Liver (tissue), 9 donors: ENCODE measurements around the gene WDR76. TPM values are rescaled to one million over a fixed set of nuclear protein-coding genes. Genes with fewer than 3 reads are reported as not detected.
A peak's percentile ranks its signal among the peaks of the same experiment; 100 is the strongest.
"Not testable (repeated sequence)": the region's sequence is repeated elsewhere in the genome, so short reads cannot be mapped to it uniquely, and the experiment has no call there.

Experiments used
- DNase-seq: peaks from one replicate; pipeline ENCODE4 v3.0.0-alpha.2; 2017; ENCODE audit warnings: low spot score
- H3K27ac ChIP-seq, 2 donors: one replicate each; pipeline ENCODE4 v1.7.0; 2013; ENCODE audit warnings: inconsistent platforms in 2 of 2, low read length in 2 of 2, control low read depth in 1 of 2, low read depth in 1 of 2, mild to moderate bottlenecking in 1 of 2
- H3K27me3 ChIP-seq, 4 donors: one replicate each; pipeline versions ENCODE4 v1.6.1 to v1.7.0; 2013; ENCODE audit warnings: low read length in 3 of 4, inconsistent platforms in 1 of 4, mild to moderate bottlenecking in 1 of 4, moderate library complexity in 1 of 4; ENCODE audit not compliant: control insufficient read depth in 4 of 4, insufficient read depth in 4 of 4
- H3K36me3 ChIP-seq, 4 donors: one replicate each; pipeline versions ENCODE4 v1.6.1 to v1.7.0; 2013; ENCODE audit warnings: low read length in 3 of 4, mild to moderate bottlenecking in 3 of 4, low read depth in 1 of 4, moderate library complexity in 1 of 4; ENCODE audit not compliant: control insufficient read depth in 4 of 4, insufficient read depth in 3 of 4
- H3K4me1 ChIP-seq, 4 donors: one replicate each; pipeline versions ENCODE4 v1.6.1 to v1.7.0; 2013; ENCODE audit warnings: low read length in 3 of 4, mild to moderate bottlenecking in 3 of 4, moderate library complexity in 1 of 4; ENCODE audit not compliant: control insufficient read depth in 4 of 4, insufficient read depth in 4 of 4
- H3K4me3 ChIP-seq, 3 donors: one replicate each; pipeline versions ENCODE4 v1.6.1 to v1.7.0; 2013; ENCODE audit warnings: low read length in 3 of 3, control low read depth in 1 of 3, low read depth in 1 of 3, mild to moderate bottlenecking in 1 of 3
- H3K9ac ChIP-seq, 2 donors: one replicate each; pipeline ENCODE4 v1.7.0; 2013; ENCODE audit warnings: low read length in 2 of 2, mild to moderate bottlenecking in 2 of 2, moderate library complexity in 2 of 2, control low read depth in 1 of 2, low read depth in 1 of 2
- H3K9me3 ChIP-seq, 4 donors: one replicate each; pipeline versions ENCODE4 v1.6.1 to v1.7.0; 2013; ENCODE audit warnings: low read length in 3 of 4; ENCODE audit not compliant: control insufficient read depth in 4 of 4
- EGR1 ChIP-seq, 2 donors: IDR thresholded peaks; 2 replicates each; pipeline ENCODE4 v1.6.1; 2016 to 2018; ENCODE audit warnings: antibody characterized with exemption in 2 of 2, low read depth in 2 of 2
- FOXA1 ChIP-seq: IDR thresholded peaks from 2 replicates; pipeline ENCODE4 v1.6.1; 2016; ENCODE audit warnings: antibody characterized with exemption
- FOXA2 ChIP-seq: IDR thresholded peaks from 2 replicates; pipeline ENCODE4 v1.6.1; 2016; ENCODE audit warnings: antibody characterized with exemption
- GABPA ChIP-seq, 2 donors: IDR thresholded peaks in 1 of 2; conservative IDR thresholded peaks in 1 of 2; 2 replicates each; pipeline ENCODE4 v1.6.1; 2016; ENCODE audit warnings: antibody characterized with exemption in 2 of 2, mild to moderate bottlenecking in 1 of 2, moderate library complexity in 1 of 2
- HNF4G ChIP-seq: IDR thresholded peaks from 2 replicates; pipeline ENCODE4 v1.6.1; 2016; ENCODE audit warnings: antibody characterized with exemption
- JUND ChIP-seq, 2 donors: IDR thresholded peaks; 2 replicates each; pipeline ENCODE4 v1.6.1; 2016; ENCODE audit warnings: antibody characterized with exemption in 2 of 2
- NR2F2 ChIP-seq: IDR thresholded peaks from 2 replicates; pipeline ENCODE4 v1.6.1; 2016; ENCODE audit warnings: antibody characterized with exemption
- RXRA ChIP-seq, 2 donors: IDR thresholded peaks; 2 replicates each; pipeline ENCODE4 v1.6.1; 2017 to 2018; ENCODE audit warnings: antibody characterized with exemption in 2 of 2, mild to moderate bottlenecking in 1 of 2
- SP1 ChIP-seq: IDR thresholded peaks from 2 replicates; pipeline ENCODE4 v1.6.1; 2018; ENCODE audit warnings: antibody characterized with exemption, mild to moderate bottlenecking
- TAF1 ChIP-seq: conservative IDR thresholded peaks from 2 replicates; pipeline ENCODE4 v1.6.1; 2016; ENCODE audit warnings: antibody characterized with exemption, mild to moderate bottlenecking
- YY1 ChIP-seq: IDR thresholded peaks from 2 replicates; pipeline ENCODE4 v1.6.1; 2016; ENCODE audit warnings: antibody characterized with exemption, mild to moderate bottlenecking
- WGBS: extraction: QIAGEN DNeasy Blood & Tissue Kit; methylation state at CpG from one replicate; pipeline ENCODE4 v1.1.7; 2013; 5-methylcytosine and 5-hydroxymethylcytosine counted together
- polyA plus RNA-seq, 2 donors: library from polyadenylated mRNA; stranded (reverse) in 1 of 2; unstranded in 1 of 2; fragments of 200-250 nt in 1 of 2; fragments of >200 nt in 1 of 2; fragmentation: Nextera tagmentation in 1 of 2; extraction: Ambion mirVana in 1 of 2; gene quantifications; one replicate each; pipeline versions ENCODE4 v1.2.1 to v1.2.3, GENCODE V29; 2013 to 2015
- total RNA-seq, 2 donors: library from RNA; depleted of rRNA; stranded (reverse); fragments of >200 nt; gene quantifications; one replicate each; pipeline ENCODE4 v1.2.3, GENCODE V29; 2014
- TF ChIP-seq, protein P1 (sequence below): IDR thresholded peaks from 2 replicates; pipeline ENCODE4 v1.6.1; 2016; ENCODE audit warnings: antibody characterized with exemption, mild to moderate bottlenecking
- TF ChIP-seq, protein P2 (sequence below): IDR thresholded peaks from 2 replicates; pipeline ENCODE4 v1.6.1; 2016; ENCODE audit warnings: antibody characterized with exemption
- TF ChIP-seq, protein P3 (sequence below): IDR thresholded peaks from 2 replicates; pipeline ENCODE4 v1.6.1; 2016; ENCODE audit warnings: antibody characterized with exemption
- donor health status: healthy.
- donor health status: healthy.
- donor health status: healthy.
- donor health status: healthy.
- donor health status: healthy.

WDR76 gene
- total and polyA plus RNA-seq, 4 donors: 0.44 to 17.4 (median 0.81) TPM

DNA sequence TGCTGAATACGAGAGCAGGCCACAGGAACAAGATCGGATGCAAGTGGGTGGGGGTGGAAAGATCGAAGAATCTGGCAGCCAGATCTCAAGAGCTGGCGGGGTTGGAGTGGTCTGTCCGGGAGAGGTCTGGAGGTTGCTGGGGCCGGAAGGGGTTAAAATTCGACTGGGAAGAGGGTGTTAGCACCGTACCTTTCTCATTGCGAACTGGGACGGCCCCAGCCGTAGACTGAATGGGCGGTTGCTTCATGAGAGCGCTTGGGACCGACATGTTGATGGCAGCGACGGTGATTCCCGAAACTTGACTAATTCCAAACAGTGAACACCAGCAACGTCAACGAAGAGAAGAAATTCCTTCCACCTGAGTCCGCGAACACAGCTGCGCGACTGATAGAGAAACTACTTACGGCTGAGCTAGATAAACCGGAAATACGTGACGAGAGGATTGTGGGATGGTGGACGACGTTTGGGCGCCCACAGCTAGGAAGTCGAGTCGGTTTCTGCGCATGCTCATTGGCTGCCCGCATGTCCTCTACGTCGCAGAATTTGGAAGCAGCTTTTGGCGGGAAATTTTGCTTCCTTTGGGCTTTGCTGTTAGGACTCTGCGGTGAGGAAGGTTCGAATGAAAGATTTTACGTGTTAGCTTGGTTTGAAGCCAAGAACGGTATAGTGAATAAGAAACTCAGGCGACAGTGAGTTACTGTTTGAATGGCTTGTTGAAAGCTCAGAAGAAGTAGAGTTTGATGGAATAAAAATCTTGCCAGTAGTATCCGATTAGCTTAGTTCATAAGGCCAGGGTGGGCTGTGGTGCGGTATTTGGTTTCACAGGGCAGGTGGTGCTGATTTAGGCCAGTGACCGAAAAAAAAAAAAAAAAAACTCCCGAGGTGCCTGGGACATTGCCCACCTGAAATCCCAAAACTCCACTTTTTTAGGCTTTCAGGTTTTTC, 2.2 kb upstream of the WDR76 start, which contains the start of gene MFAP1 (continued):
- TF ChIP-seq, protein P1, sequence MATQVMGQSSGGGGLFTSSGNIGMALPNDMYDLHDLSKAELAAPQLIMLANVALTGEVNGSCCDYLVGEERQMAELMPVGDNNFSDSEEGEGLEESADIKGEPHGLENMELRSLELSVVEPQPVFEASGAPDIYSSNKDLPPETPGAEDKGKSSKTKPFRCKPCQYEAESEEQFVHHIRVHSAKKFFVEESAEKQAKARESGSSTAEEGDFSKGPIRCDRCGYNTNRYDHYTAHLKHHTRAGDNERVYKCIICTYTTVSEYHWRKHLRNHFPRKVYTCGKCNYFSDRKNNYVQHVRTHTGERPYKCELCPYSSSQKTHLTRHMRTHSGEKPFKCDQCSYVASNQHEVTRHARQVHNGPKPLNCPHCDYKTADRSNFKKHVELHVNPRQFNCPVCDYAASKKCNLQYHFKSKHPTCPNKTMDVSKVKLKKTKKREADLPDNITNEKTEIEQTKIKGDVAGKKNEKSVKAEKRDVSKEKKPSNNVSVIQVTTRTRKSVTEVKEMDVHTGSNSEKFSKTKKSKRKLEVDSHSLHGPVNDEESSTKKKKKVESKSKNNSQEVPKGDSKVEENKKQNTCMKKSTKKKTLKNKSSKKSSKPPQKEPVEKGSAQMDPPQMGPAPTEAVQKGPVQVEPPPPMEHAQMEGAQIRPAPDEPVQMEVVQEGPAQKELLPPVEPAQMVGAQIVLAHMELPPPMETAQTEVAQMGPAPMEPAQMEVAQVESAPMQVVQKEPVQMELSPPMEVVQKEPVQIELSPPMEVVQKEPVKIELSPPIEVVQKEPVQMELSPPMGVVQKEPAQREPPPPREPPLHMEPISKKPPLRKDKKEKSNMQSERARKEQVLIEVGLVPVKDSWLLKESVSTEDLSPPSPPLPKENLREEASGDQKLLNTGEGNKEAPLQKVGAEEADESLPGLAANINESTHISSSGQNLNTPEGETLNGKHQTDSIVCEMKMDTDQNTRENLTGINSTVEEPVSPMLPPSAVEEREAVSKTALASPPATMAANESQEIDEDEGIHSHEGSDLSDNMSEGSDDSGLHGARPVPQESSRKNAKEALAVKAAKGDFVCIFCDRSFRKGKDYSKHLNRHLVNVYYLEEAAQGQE: peak; percentile 90
- no peak for TF ChIP-seq NR2F2
- TF ChIP-seq YY1: peak; percentile 90
- no peak for TF ChIP-seq EGR1 (IDR thresholded peaks at IDR 0.05; ENCODE audit: low read depth in 2 of 2)
- peak; percentile 99 for TF ChIP-seq TAF1
- no peak for TF ChIP-seq JUND (IDR thresholded peaks at IDR 0.05)
- peak; percentile 38 for TF ChIP-seq SP1
- TF ChIP-seq FOXA2: no peak

DNA sequence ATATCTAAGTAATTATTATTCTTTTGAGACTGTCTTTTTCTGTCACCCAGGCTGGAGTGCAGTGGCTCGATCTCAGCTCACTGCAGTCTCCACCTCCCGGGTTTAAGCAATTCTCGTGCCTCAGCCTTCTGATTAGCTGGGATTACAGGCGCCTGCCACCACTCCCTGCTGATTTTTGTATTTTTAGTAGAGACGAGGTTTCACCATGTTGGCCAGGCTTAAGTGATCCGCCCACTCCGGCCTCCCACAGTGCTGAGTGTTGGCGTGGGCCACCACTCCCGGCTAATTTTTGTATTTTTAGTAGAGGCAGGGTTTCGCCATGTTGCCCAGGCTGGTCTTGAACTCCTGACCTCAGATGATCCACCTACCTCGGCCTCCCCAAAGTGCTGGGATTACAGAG, 1.5 kb upstream of the WDR76 start:
- not testable (repeated sequence) for H3K27me3 ChIP-seq, H3K9me3 ChIP-seq, DNase-seq, H3K36me3 ChIP-seq, H3K27ac ChIP-seq, H3K9ac ChIP-seq, H3K4me3 ChIP-seq
- H3K4me1 ChIP-seq: peaks cover 9 to 18% (median 12%) of the 10 kb centered on the region in 4 donors
- 96% methylated on average over 11 of the region's 11 CpGs for WGBS

DNA sequence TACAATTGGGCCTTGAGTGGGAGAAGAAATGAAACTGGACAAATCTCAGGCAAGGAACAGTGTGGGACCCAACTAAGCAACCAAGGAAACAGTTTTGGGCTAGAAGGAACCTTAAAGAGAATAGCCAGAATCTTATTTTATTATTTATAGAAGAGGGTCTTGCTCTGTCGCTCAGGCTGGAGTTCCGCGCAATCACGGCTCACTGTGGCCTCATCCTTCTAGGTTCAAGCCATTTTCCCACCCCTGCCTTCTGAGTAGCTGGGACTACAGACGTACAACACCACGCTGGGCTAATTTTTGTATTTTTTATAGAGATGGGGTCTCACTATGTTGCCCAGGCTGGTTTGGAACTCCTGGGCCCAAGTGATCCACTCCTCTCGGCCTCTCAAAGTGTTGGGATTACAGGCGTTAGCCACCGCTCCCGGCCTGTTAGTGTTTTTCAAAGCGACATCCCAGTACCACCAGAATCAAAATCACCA, 734 bp upstream of the WDR76 start:
- Histone ChIP-seq H3K4me1 (peaks cover 9 to 18% (median 12%) of the 10 kb centered on the region in 4 donors), H3K36me3 (no peaks in the 10 kb centered on the region), H3K27ac (no peak overlapping the region), H3K9me3 (no peaks in the 10 kb centered on the region), H3K9ac (no peak overlapping the region), H3K27me3 (no peaks in the 10 kb centered on the region), H3K4me3 (peak overlapping the region in 1 of 3 donors; percentile 57)
- DNase-seq: no peak
- WGBS: 96% methylated on average over 11 of the region's 11 CpGs
- no peak for TF ChIP-seq HNF4G
- TF ChIP-seq, protein P2, sequence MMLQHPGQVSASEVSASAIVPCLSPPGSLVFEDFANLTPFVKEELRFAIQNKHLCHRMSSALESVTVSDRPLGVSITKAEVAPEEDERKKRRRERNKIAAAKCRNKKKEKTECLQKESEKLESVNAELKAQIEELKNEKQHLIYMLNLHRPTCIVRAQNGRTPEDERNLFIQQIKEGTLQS: no peak
- TF ChIP-seq NR2F2: no peak
- TF ChIP-seq FOXA1: no peak
- TF ChIP-seq TAF1: no peak
- TF ChIP-seq YY1: no peak
- TF ChIP-seq JUND (IDR thresholded peaks at IDR 0.05): no peak
- no peak for TF ChIP-seq GABPA (IDR thresholded peaks at IDR 0.05 in 1 of 2, conservative IDR thresholded peaks at IDR 0.05 in 1 of 2)
- no peak for TF ChIP-seq EGR1 (IDR thresholded peaks at IDR 0.05; ENCODE audit: low read depth in 2 of 2)
- TF ChIP-seq, protein P3, sequence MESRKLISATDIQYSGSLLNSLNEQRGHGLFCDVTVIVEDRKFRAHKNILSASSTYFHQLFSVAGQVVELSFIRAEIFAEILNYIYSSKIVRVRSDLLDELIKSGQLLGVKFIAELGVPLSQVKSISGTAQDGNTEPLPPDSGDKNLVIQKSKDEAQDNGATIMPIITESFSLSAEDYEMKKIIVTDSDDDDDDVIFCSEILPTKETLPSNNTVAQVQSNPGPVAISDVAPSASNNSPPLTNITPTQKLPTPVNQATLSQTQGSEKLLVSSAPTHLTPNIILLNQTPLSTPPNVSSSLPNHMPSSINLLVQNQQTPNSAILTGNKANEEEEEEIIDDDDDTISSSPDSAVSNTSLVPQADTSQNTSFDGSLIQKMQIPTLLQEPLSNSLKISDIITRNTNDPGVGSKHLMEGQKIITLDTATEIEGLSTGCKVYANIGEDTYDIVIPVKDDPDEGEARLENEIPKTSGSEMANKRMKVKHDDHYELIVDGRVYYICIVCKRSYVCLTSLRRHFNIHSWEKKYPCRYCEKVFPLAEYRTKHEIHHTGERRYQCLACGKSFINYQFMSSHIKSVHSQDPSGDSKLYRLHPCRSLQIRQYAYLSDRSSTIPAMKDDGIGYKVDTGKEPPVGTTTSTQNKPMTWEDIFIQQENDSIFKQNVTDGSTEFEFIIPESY: no peak
- no peak for TF ChIP-seq SP1
- TF ChIP-seq RXRA (IDR thresholded peaks at IDR 0.05): no peak
